Endothelial cell of umbilical vein (primary cell): ENCODE measurements around the gene DLG5. TPM values are rescaled to one million over a fixed set of nuclear protein-coding genes. Genes with fewer than 3 reads are reported as not detected.

Experiments
- BruUV-seq: library from RNA; stranded (reverse); fragments of 400-500 nt; replicated peaks from 2 replicates; lab custom pipeline; 2021; lab: Mats Ljungman, UMichigan
- CTCF ChIA-PET: fragments of 300-600, 350-600 bp; sonication (Branson Sonifier 250); formaldehyde crosslinking; loops from one replicate; lab custom pipeline; 2021; ENCODE audit warnings: antibody characterized with exemption, inconsistent platforms; lab: Charles Lee
- POLR2A ChIA-PET: fragments of 300-600, 350-600 bp; sonication (Branson Sonifier 250); formaldehyde crosslinking; loops from one replicate; lab custom pipeline; 2021; ENCODE audit warnings: antibody characterized with exemption, inconsistent platforms; lab: Charles Lee
- DNase-seq: peaks from one replicate; pipeline ENCODE4 v3.0.0-alpha.2; 2011; ENCODE audit warnings: low read depth, low spot score
- FAIRE-seq: peaks from 2 replicates; lab custom pipeline; 2011; peaks lifted over from hg19 to GRCh38; lab: Jason Lieb, UNC
- H2AFZ ChIP-seq: 2 replicates; pipeline ENCODE4 v1.6.0; 2012; ENCODE audit warnings: low read depth, low read length, control low read depth, inconsistent platforms
- H3K27ac ChIP-seq: 2 replicates; pipeline ENCODE4 v1.5.1; 2011; ENCODE audit warnings: low read depth, mild to moderate bottlenecking, control low read depth, low read length, moderate library complexity; ENCODE audit not compliant: insufficient read depth
- H3K27me3 ChIP-seq, 2 experiments: 2 replicates each; pipeline versions ENCODE4 v1.6.0 to v1.6.1; 2011; ENCODE audit warnings: low read length in 2 of 2, mixed read lengths in 1 of 2; ENCODE audit not compliant: control insufficient read depth in 2 of 2, insufficient read depth in 2 of 2
- H3K36me3 ChIP-seq, 2 experiments: 2 replicates in 1 of 2; 3 replicates in 1 of 2; pipeline ENCODE4 v1.5.1; 2011; ENCODE audit warnings: low read length in 2 of 2, mild to moderate bottlenecking in 1 of 2, moderate library complexity in 1 of 2; ENCODE audit not compliant: control insufficient read depth in 2 of 2, insufficient read depth in 2 of 2; ENCODE audit errors: extremely low read depth in 1 of 2
- H3K4me1 ChIP-seq: 3 replicates; pipeline ENCODE4 v1.5.1; 2011; ENCODE audit warnings: mild to moderate bottlenecking, low read length; ENCODE audit not compliant: control insufficient read depth, insufficient read depth; ENCODE audit errors: extremely low read depth
- H3K4me2 ChIP-seq: 2 replicates; pipeline ENCODE4 v1.6.1; 2011; ENCODE audit warnings: low read length, control low read depth, mixed read lengths; ENCODE audit not compliant: insufficient read depth
- H3K4me3 ChIP-seq, 3 experiments: fragments of 200-600 bp in 1 of 3; sonication (generic), shearing (Covaris generic) in 1 of 3; replicated peaks in 1 of 3; 2 replicates each; pipeline ENCODE4 v1.5.1; 2011 to 2016; ENCODE audit warnings: control low read depth in 3 of 3, low read length in 3 of 3, mild to moderate bottlenecking in 2 of 3, inconsistent platforms in 1 of 3, low read depth in 1 of 3, moderate library complexity in 1 of 3; ENCODE audit not compliant: insufficient read depth in 1 of 3
- H3K79me2 ChIP-seq: 2 replicates; pipeline ENCODE4 v1.6.0; 2012; ENCODE audit warnings: low read length, inconsistent platforms; ENCODE audit not compliant: control insufficient read depth, insufficient read depth
- H3K9ac ChIP-seq: replicated peaks from 2 replicates; pipeline ENCODE3; 2011; ENCODE audit warnings: low read length, control low read depth; ENCODE audit not compliant: insufficient read depth; ENCODE audit errors: extremely low read depth
- H3K9me1 ChIP-seq: replicated peaks from 3 replicates; pipeline ENCODE4 v1.6.0; 2011; ENCODE audit warnings: mild to moderate bottlenecking, low read length; ENCODE audit not compliant: control insufficient read depth, insufficient read depth; ENCODE audit errors: extremely low read depth
- H3K9me3 ChIP-seq: replicated peaks from 2 replicates; pipeline ENCODE4 v1.5.1; 2012; ENCODE audit warnings: low read length, inconsistent platforms; ENCODE audit not compliant: control insufficient read depth, insufficient read depth
- H4K20me1 ChIP-seq: replicated peaks from 2 replicates; pipeline ENCODE3; 2011; ENCODE audit warnings: mild to moderate bottlenecking, low read length; ENCODE audit not compliant: control insufficient read depth, insufficient read depth; ENCODE audit errors: extremely low read depth
- CTCF ChIP-seq, 2 donors: IDR thresholded peaks; 1 replicate in 1 of 2; 2 replicates in 1 of 2; pipeline ENCODE4 v1.5.1; 2011; ENCODE audit warnings: low read length in 2 of 2, mild to moderate bottlenecking in 2 of 2, moderate library complexity in 2 of 2, control low read depth in 1 of 2, inconsistent platforms in 1 of 2, low read depth in 1 of 2; ENCODE audit not compliant: insufficient read depth in 1 of 2; ENCODE audit errors: extremely low read depth in 1 of 2
- EZH2 ChIP-seq: IDR thresholded peaks from 2 replicates; pipeline ENCODE4 v1.6.1; 2012; ENCODE audit warnings: borderline replicate concordance, low read depth, mild to moderate bottlenecking, moderate library complexity, low read length, inconsistent platforms; ENCODE audit not compliant: severe bottlenecking
- FOS ChIP-seq: IDR thresholded peaks from 2 replicates; pipeline ENCODE4 v1.6.1; 2011; ENCODE audit warnings: mild to moderate bottlenecking, low read length, moderate library complexity, borderline replicate concordance; ENCODE audit not compliant: insufficient read depth
- GATA2 ChIP-seq: IDR thresholded peaks from 2 replicates; pipeline ENCODE4 v1.7.0; 2011; ENCODE audit warnings: low read depth, mild to moderate bottlenecking, moderate library complexity, mixed read lengths, low read length; ENCODE audit not compliant: insufficient read length, insufficient read depth
- JUN ChIP-seq: IDR thresholded peaks from 2 replicates; pipeline ENCODE4 v1.6.1; 2011; ENCODE audit warnings: borderline replicate concordance, low read depth; ENCODE audit not compliant: insufficient read length, insufficient read depth
- MAX ChIP-seq: IDR thresholded peaks from 2 replicates; pipeline ENCODE4 v1.6.1; 2011; ENCODE audit not compliant: insufficient read depth, insufficient read length
- MYC ChIP-seq: IDR thresholded peaks from one replicate; pipeline ENCODE4 v1.6.1; 2011; ENCODE audit warnings: mild to moderate bottlenecking, low read depth, low read length
- dilution Hi-C: fragments of 300-500 bp; cut with MboI; formaldehyde crosslinking; loops from one replicate; pipeline ENCODE4 v1.15.0; 2019; ENCODE audit warnings: low sequenced_read_pairs; ENCODE audit not compliant: extremely low pct_ligation_motif_present
- intact Hi-C: fragments of 100-400 bp; cut with micrococcal nuclease; formaldehyde crosslinking; loops from one replicate; pipeline ENCODE4 v1.10.0; 2022
- polyA plus RNA-seq, 4 experiments: library from polyadenylated mRNA; depleted of rRNA in 3 of 4; stranded (reverse) in 3 of 4; unstranded in 1 of 4; fragments of >200 nt; gene quantifications; 2 replicates each; pipeline versions ENCODE4 v1.2.1 to v1.2.3, GENCODE V29; 2011 to 2012; ENCODE audit warnings: missing spikeins in 1 of 4
- total RNA-seq: library from RNA; stranded (reverse); gene quantifications from 2 replicates; pipeline ENCODE4 v1.2.3, GENCODE V29; 2021

The DLG5 gene
- total and polyA plus RNA-seq, 2 donors (not counting 3 experiments of a cell fraction or from before 2014, with no cell fraction given), result 12.3 to 24.9 TPM

GRCh38 chr10:77845451-77845850 is 81.1 kb downstream of the DLG5 start:
- intact Hi-C loops, result loop anchor here (2.0 kb wide), 1 partner anchor 681 kb away; no protein-coding TSS in a partner anchor
- Histone ChIP-seq H4K20me1 (no peaks in the 10 kb centered on the region), H3K36me3 (peaks cover 0 to 11% of the 10 kb centered on the region in 2 experiments), H3K79me2 (no peaks in the 10 kb centered on the region), H3K4me2 (peak overlapping the region; percentile 86), H3K4me1 (peaks cover 23% of the 10 kb centered on the region), H3K9ac (peak overlapping the region; percentile 74), H3K27me3 (no peaks in the 10 kb centered on the region), H2AFZ (peak overlapping the region; percentile 24), H3K4me3 (peak overlapping the region in 1 of 3 experiments; percentile 18), H3K9me3 (no peaks in the 10 kb centered on the region), H3K27ac (peak overlapping the region; percentile 89), H3K9me1 (no peaks in the 10 kb centered on the region)
- POLR2A ChIA-PET, result no interaction called here
- no peak for FAIRE-seq
- TF ChIP-seq MYC, result no peak
- no peak for TF ChIP-seq CTCF (IDR thresholded peaks at IDR 0.05; ENCODE audit: extremely low read depth in 1 of 2, insufficient read depth in 1 of 2, low read depth in 1 of 2, low read length in 2 of 2)
- TF ChIP-seq EZH2, result no peak
- TF ChIP-seq MAX, result no peak
- no peak for TF ChIP-seq FOS
- no peak for TF ChIP-seq GATA2
- no peak for TF ChIP-seq JUN
- BruUV-seq, result no TSS peak
- dilution Hi-C loops, result no loop called here
- DNase-seq, result no peak
- CTCF ChIA-PET, result interaction anchor here (0.7 to 3.5 kb wide), 12 partner anchors 9 to 157 kb away, joined by 3 to 58 read pairs (median 3); no protein-coding TSS in a partner anchor
